Thoracic aorta (tissue), 2 donors: ENCODE measurements around the gene PCDHGA5. TPM values are rescaled to one million over a fixed set of nuclear protein-coding genes. Genes with fewer than 3 reads are reported as not detected.
"Not testable (repeated sequence)": the region's sequence is repeated elsewhere in the genome, so short reads cannot be mapped to it uniquely, and the experiment has no call there.

Source experiments
- ATAC-seq: fragments of 150-250 bp; one replicate; pipeline ENCODE4 v1.8.0; 2017; ENCODE audit warnings: low read depth; ENCODE audit not compliant: insufficient number of reproducible peaks, low FRiP score
- DNase-seq: peaks from one replicate; pipeline ENCODE4 v3.0.0-alpha.2; 2020; ENCODE audit warnings: low spot score
- H3K27ac ChIP-seq, 2 donors: fragments of 200-600 bp; sonication (generic); 1 replicate in 1 of 2; 2 replicates in 1 of 2; pipeline ENCODE4 v1.5.1; 2016; ENCODE audit warnings: mild to moderate bottlenecking in 2 of 2, moderate library complexity in 2 of 2
- H3K27me3 ChIP-seq: fragments of 200-600 bp; sonication (generic); replicated peaks from 2 replicates; pipeline ENCODE4 v1.6.0; 2016; ENCODE audit warnings: mild to moderate bottlenecking; ENCODE audit not compliant: insufficient read depth
- H3K36me3 ChIP-seq: fragments of 200-600 bp; sonication (generic); one replicate; pipeline ENCODE4 v1.5.1; 2016
- H3K4me1 ChIP-seq, 2 donors: fragments of 200-600 bp; sonication (generic); 1 replicate in 1 of 2; 2 replicates in 1 of 2; pipeline versions ENCODE4 v1.5.1 to v1.6.0; 2016; ENCODE audit warnings: low read depth in 2 of 2, mild to moderate bottlenecking in 1 of 2; ENCODE audit not compliant: control insufficient read depth in 1 of 2
- H3K4me3 ChIP-seq: fragments of 200-600 bp; sonication (generic); 2 replicates; pipeline ENCODE4 v1.5.1; 2016; ENCODE audit warnings: mild to moderate bottlenecking
- H3K9me3 ChIP-seq: fragments of 200-600 bp; sonication (generic); 2 replicates; pipeline ENCODE4 v1.5.1; 2016
- total RNA-seq, 2 donors: library from RNA; depleted of rRNA; stranded (reverse); fragments of >200 nt; gene quantifications; one replicate each; pipeline versions ENCODE4 v1.1.0 to v1.2.3, GENCODE V29; 2016
- TF ChIP-seq, protein P1 (sequence below): fragments of 200-600 bp; sonication (generic); IDR thresholded peaks from one replicate; pipeline ENCODE4 v1.5.1; 2019; ENCODE audit warnings: antibody characterized with exemption

Gene PCDHGA5
- total RNA-seq, 2 donors from 2014 or later: 9.5 to 12.5 TPM

DNA sequence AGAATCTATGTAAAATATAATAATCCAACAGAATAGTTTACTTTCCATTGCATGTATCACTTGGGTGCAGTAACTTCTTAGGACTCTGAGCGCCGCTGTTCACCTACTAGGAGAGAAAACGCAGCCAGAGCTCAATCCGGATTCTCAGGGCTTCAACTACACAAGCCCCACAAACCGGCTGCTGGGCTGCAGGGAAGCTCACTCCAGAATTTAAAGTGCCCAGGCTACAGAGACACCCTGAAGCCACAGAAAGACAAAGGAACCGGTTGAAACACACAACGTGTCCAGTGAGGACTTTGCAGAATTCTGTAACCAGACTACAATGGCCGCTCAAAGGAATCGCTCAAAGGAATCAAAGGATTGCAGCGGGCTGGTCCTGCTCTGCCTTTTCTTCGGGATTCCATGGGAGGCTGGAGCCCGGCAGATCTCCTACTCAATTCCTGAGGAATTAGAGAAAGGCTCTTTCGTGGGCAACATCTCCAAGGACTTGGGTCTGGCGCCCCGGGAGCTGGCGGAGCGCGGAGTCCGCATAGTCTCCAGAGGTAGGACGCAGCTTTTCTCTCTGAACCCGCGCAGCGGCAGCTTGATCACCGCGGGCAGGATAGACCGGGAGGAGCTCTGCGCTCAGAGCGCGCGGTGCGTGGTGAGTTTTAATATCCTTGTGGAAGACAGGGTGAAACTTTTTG, 49.0 kb downstream of the PCDHGA5 start, which contains the start of gene PCDHGA10:
Gene PCDHGA10 (plus strand): TSS at position 134 of the 686 bp plus-strand sequence. CDS start 189 bp downstream, at position 323.
- no peak within 1 kb of the TSS for H3K27ac ChIP-seq
- no peaks in the 10 kb centered on the region for H3K4me1 ChIP-seq
- peak within 1 kb of the TSS; percentile 66 for H3K4me3 ChIP-seq
- H3K9me3 ChIP-seq: peaks cover 97% of the 10 kb centered on the region
- DNase-seq (no peak), ATAC-seq (no peak)
- H3K27me3 ChIP-seq: no peaks in the 10 kb centered on the region
- TF ChIP-seq, protein P1, sequence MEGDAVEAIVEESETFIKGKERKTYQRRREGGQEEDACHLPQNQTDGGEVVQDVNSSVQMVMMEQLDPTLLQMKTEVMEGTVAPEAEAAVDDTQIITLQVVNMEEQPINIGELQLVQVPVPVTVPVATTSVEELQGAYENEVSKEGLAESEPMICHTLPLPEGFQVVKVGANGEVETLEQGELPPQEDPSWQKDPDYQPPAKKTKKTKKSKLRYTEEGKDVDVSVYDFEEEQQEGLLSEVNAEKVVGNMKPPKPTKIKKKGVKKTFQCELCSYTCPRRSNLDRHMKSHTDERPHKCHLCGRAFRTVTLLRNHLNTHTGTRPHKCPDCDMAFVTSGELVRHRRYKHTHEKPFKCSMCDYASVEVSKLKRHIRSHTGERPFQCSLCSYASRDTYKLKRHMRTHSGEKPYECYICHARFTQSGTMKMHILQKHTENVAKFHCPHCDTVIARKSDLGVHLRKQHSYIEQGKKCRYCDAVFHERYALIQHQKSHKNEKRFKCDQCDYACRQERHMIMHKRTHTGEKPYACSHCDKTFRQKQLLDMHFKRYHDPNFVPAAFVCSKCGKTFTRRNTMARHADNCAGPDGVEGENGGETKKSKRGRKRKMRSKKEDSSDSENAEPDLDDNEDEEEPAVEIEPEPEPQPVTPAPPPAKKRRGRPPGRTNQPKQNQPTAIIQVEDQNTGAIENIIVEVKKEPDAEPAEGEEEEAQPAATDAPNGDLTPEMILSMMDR: peak; percentile 15
- H3K36me3 ChIP-seq: no peaks in the 10 kb centered on the region

DNA sequence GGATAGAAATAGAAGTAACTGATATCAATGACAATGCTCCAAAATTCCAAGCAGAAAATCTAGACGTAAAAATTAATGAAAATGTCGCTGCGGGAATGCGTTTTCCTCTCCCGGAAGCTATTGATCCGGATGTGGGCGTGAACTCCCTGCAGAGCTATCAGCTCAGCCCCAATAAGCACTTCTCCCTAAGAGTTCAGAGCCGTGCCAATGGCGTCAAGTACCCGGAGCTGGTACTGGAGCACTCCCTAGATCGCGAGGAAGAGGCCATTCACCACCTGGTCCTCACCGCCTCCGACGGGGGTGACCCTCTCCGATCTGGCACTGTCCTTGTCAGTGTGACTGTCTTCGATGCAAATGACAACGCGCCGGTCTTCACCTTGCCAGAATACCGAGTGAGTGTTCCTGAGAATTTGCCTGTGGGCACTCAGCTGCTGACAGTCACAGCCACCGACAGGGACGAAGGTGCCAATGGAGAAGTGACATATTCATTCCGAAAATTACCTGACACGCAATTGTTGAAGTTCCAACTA, 49.6 kb downstream of the PCDHGA5 start:
- DNase-seq (no peak), ATAC-seq (no peak)
- no peaks in the 10 kb centered on the region for H3K4me1 ChIP-seq
- TF ChIP-seq, protein P1: no peak
- no peaks in the 10 kb centered on the region for H3K36me3 ChIP-seq
- peak overlapping the region; percentile 66 for H3K4me3 ChIP-seq
- H3K9me3 ChIP-seq: peaks cover 97% of the 10 kb centered on the region
- H3K27ac ChIP-seq: no peak overlapping the region
- no peaks in the 10 kb centered on the region for H3K27me3 ChIP-seq

DNA sequence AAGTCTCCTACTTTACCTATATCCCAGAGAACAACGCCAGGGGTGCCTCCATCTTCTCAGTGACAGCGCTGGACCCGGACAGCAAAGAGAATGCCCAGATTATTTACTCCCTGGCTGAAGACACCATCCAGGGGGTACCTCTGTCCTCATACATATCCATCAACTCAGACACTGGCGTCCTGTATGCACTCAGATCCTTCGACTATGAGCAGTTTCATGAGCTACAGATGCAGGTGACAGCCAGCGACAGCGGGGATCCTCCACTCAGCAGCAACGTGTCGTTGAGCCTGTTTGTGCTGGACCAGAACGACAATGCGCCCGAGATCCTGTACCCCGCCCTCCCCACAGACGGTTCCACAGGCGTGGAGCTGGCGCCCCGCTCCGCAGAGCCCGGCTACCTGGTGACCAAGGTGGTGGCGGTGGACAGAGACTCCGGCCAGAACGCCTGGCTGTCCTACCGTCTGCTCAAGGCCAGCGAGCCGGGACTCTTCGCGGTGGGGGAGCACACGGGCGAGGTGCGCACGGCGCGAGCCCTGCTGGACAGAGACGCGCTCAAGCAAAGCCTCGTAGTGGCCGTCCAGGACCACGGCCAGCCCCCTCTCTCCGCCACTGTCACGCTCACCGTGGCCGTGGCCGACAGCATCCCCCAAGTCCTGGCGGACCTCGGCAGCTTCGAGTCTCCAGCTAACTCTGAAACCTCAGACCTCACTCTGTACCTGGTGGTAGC, 50.7 kb downstream of the PCDHGA5 start:
- not testable (repeated sequence) for H3K27ac ChIP-seq, H3K27me3 ChIP-seq, DNase-seq, H3K36me3 ChIP-seq, H3K4me1 ChIP-seq, ATAC-seq
- Histone ChIP-seq H3K9me3 (peaks cover 97% of the 10 kb centered on the region), H3K4me3 (peak overlapping the region; percentile 24)

DNA sequence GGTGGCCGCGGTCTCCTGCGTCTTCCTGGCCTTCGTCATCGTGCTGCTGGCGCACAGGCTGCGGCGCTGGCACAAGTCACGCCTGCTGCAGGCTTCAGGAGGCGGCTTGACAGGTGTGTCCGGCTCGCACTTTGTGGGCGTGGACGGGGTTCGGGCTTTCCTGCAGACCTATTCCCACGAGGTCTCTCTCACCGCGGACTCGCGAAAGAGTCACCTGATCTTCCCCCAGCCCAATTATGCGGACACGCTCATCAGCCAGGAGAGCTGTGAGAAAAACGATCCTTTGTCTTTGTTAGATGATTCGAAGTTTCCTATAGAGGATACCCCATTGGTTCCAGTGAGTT, 51.3 kb downstream of the PCDHGA5 start:
- not testable (repeated sequence) for H3K4me1 ChIP-seq, H3K27me3 ChIP-seq, ATAC-seq, H3K27ac ChIP-seq, DNase-seq, H3K36me3 ChIP-seq
- peaks cover 97% of the 10 kb centered on the region for H3K9me3 ChIP-seq
- H3K4me3 ChIP-seq: peak overlapping the region; percentile 24

Other genes starting within 250 kb of the PCDHGA5 start
- gene PCDHB4, start 242.3 kb upstream of the PCDHGA5 start, total RNA-seq: 10 to 100 TPM in 1 of 2 donors, 1 to 10 TPM in 1; 2.8 to 14.5 TPM
- 10 to 100 TPM in 1 of 2 donors, 1 to 10 TPM in 1; 4.8 to 11.0 TPM for gene PCDHB5, start 229.0 kb upstream of the PCDHGA5 start, total RNA-seq
- gene PCDHB6, start 214.1 kb upstream of the PCDHGA5 start, total RNA-seq: 1 to 10 TPM; 3.2 to 3.8 TPM
- 1 to 10 TPM; 4.2 to 7.1 TPM for gene PCDHB7, start 191.5 kb upstream of the PCDHGA5 start, total RNA-seq
- 1 to 10 TPM in 1 of 2 donors, under 1 TPM in 1; 0.95 to 1.7 TPM for gene PCDHB8, start 186.4 kb upstream of the PCDHGA5 start, total RNA-seq
- 10 to 100 TPM in 1 of 2 donors, 1 to 10 TPM in 1; 9.1 to 11.6 TPM for gene PCDHB16, start 181.8 kb upstream of the PCDHGA5 start, total RNA-seq
- 1 to 10 TPM; 4.2 to 9.6 TPM for gene PCDHB9, start 177.0 kb upstream of the PCDHGA5 start, total RNA-seq
- 1 to 10 TPM; 6.1 to 9.1 TPM for gene PCDHB10, start 171.8 kb upstream of the PCDHGA5 start, total RNA-seq
- gene PCDHB11, start 164.5 kb upstream of the PCDHGA5 start, total RNA-seq: 10 to 100 TPM in 1 of 2 donors, 1 to 10 TPM in 1; 6.0 to 10.6 TPM
- 1 to 10 TPM; 7.3 to 7.4 TPM for gene PCDHB12, start 155.4 kb upstream of the PCDHGA5 start, total RNA-seq
- gene PCDHB13, start 150.2 kb upstream of the PCDHGA5 start, total RNA-seq: 10 to 100 TPM in 1 of 2 donors, 1 to 10 TPM in 1; 8.0 to 16.1 TPM
- gene PCDHB14, start 140.8 kb upstream of the PCDHGA5 start, total RNA-seq: 10 to 100 TPM; 10.2 to 14.6 TPM
- 10 to 100 TPM in 1 of 2 donors, 1 to 10 TPM in 1; 6.1 to 10.7 TPM for gene PCDHB15, start 118.8 kb upstream of the PCDHGA5 start, total RNA-seq
- gene SLC25A2, start 60.1 kb upstream of the PCDHGA5 start, total RNA-seq: 1 to 10 TPM; 2.0 to 3.5 TPM
- gene TAF7, start 43.4 kb upstream of the PCDHGA5 start, total RNA-seq: 10 to 100 TPM; 35.9 to 56.1 TPM
- 1 to 10 TPM in 1 of 2 donors, under 1 TPM in 1; 0.41 to 2.8 TPM for gene PCDHGA1, start 33.6 kb upstream of the PCDHGA5 start, total RNA-seq
- 10 to 100 TPM in 1 of 2 donors, 1 to 10 TPM in 1; 8.5 to 13.8 TPM for gene PCDHGA2, start 25.4 kb upstream of the PCDHGA5 start, total RNA-seq
- gene PCDHGA3, start 20.3 kb upstream of the PCDHGA5 start, total RNA-seq: 1 to 10 TPM; 5.3 to 9.1 TPM
- gene PCDHGB1, start 14.1 kb upstream of the PCDHGA5 start, total RNA-seq: 10 to 100 TPM in 1 of 2 donors, 1 to 10 TPM in 1; 6.8 to 11.4 TPM
- gene PCDHGA4, start 9.1 kb upstream of the PCDHGA5 start, total RNA-seq: 10 to 100 TPM; 11.4 TPM
- gene PCDHGB2, start 4.2 kb upstream of the PCDHGA5 start, total RNA-seq: 10 to 100 TPM in 1 of 2 donors, 1 to 10 TPM in 1; 9.7 to 13.4 TPM
- 10 to 100 TPM; 11.2 to 15.4 TPM for gene PCDHGB3, start 6.1 kb downstream of the PCDHGA5 start, total RNA-seq
- gene PCDHGA6, start 9.7 kb downstream of the PCDHGA5 start, total RNA-seq: 10 to 100 TPM; 12.0 to 13.1 TPM
- 10 to 100 TPM; 11.9 to 12.2 TPM for gene PCDHGA7, start 18.6 kb downstream of the PCDHGA5 start, total RNA-seq
- 10 to 100 TPM; 11.6 to 18.1 TPM for gene PCDHGB4, start 23.5 kb downstream of the PCDHGA5 start, total RNA-seq
- gene PCDHGA8, start 28.5 kb downstream of the PCDHGA5 start, total RNA-seq: 10 to 100 TPM in 1 of 2 donors, 1 to 10 TPM in 1; 7.5 to 13.9 TPM
- 10 to 100 TPM; 20.8 to 26.3 TPM for gene PCDHGB5, start 33.8 kb downstream of the PCDHGA5 start, total RNA-seq
- 10 to 100 TPM; 12.0 to 18.6 TPM for gene PCDHGA9, start 38.6 kb downstream of the PCDHGA5 start, total RNA-seq
- 10 to 100 TPM in 1 of 2 donors, 1 to 10 TPM in 1; 9.5 to 17.2 TPM for gene PCDHGB6, start 43.9 kb downstream of the PCDHGA5 start, total RNA-seq
- 10 to 100 TPM; 11.1 to 14.4 TPM for gene PCDHGA10, start 48.8 kb downstream of the PCDHGA5 start, total RNA-seq
- 10 to 100 TPM; 18.0 to 28.1 TPM for gene PCDHGB7, start 53.5 kb downstream of the PCDHGA5 start, total RNA-seq
- 10 to 100 TPM; 10.4 to 11.6 TPM for gene PCDHGA11, start 56.9 kb downstream of the PCDHGA5 start, total RNA-seq
- gene PCDHGA12, start 66.3 kb downstream of the PCDHGA5 start, total RNA-seq: 10 to 100 TPM; 16.2 to 26.0 TPM
- gene PCDHGC3, start 111.8 kb downstream of the PCDHGA5 start, total RNA-seq: 10 to 100 TPM; 61.3 to 99.9 TPM
- gene PCDHGC4, start 120.9 kb downstream of the PCDHGA5 start, total RNA-seq: 1 to 10 TPM; 6.4 to 7.9 TPM
- 1 to 10 TPM; 5.7 to 6.9 TPM for gene PCDHGC5, start 124.9 kb downstream of the PCDHGA5 start, total RNA-seq